Activated CD8-positive, alpha-beta T cell treated with anti-CD3 and anti-CD28 coated beads, Interleukin-2, amount 10 ng/mL, durations not matched to agents 7 days and 5 days (primary cell): ENCODE data around the gene CEACAM18. TPM values are rescaled to one million over a fixed set of nuclear protein-coding genes. Genes with fewer than 3 reads are reported as not detected.
"Not testable (repeated sequence)": the region's sequence is repeated elsewhere in the genome, so short reads cannot be mapped to it uniquely, and the experiment has no call there.

Experiments
- ATAC-seq: fragments of 150-1000 bp; cut with Tn5 transposase; one replicate; pipeline ENCODE4 v1.10.0; 2021; ENCODE audit warnings: moderate library complexity
- CTCF ChIA-PET: fragments of 350-600 bp; sonication (Branson Sonifier 250); formaldehyde crosslinking; loops from one replicate; lab custom pipeline; 2021; ENCODE audit warnings: antibody characterized with exemption; lab: Charles Lee
- POLR2A ChIA-PET: fragments of 350-600 bp; sonication (Branson Sonifier 250); formaldehyde crosslinking; loops from one replicate; lab custom pipeline; 2021; ENCODE audit warnings: antibody characterized with exemption; lab: Charles Lee
- DNase-seq: peaks from one replicate; pipeline ENCODE4 v3.0.0-alpha.2; 2020
- H3K27ac Mint-ChIP-seq: one replicate; pipeline ENCODE4 v1.8.0; 2021; ENCODE audit warnings: mild to moderate bottlenecking, mixed read lengths
- H3K27me3 Mint-ChIP-seq: one replicate; pipeline ENCODE4 v1.8.0; 2021; ENCODE audit warnings: low read depth, mixed read lengths
- H3K36me3 Mint-ChIP-seq: one replicate; pipeline ENCODE4 v1.8.0; 2021; ENCODE audit warnings: low read depth, mixed read lengths
- H3K4me1 Mint-ChIP-seq: one replicate; pipeline ENCODE4 v1.8.0; 2021; ENCODE audit warnings: low read depth, mixed read lengths
- H3K4me3 Mint-ChIP-seq: one replicate; pipeline ENCODE4 v1.8.0; 2021; ENCODE audit warnings: mild to moderate bottlenecking, mixed read lengths
- H3K9me3 Mint-ChIP-seq: one replicate; pipeline ENCODE4 v1.8.0; 2022; ENCODE audit warnings: mixed read lengths; ENCODE audit not compliant: insufficient read depth
- total RNA-seq, 2 experiments: library from RNA; stranded (reverse); gene quantifications; one replicate each; pipeline ENCODE4 v1.2.3, GENCODE V29; 2021

CEACAM18 gene
- total RNA-seq, 2 experiments from 2014 or later: not detected

DNA sequence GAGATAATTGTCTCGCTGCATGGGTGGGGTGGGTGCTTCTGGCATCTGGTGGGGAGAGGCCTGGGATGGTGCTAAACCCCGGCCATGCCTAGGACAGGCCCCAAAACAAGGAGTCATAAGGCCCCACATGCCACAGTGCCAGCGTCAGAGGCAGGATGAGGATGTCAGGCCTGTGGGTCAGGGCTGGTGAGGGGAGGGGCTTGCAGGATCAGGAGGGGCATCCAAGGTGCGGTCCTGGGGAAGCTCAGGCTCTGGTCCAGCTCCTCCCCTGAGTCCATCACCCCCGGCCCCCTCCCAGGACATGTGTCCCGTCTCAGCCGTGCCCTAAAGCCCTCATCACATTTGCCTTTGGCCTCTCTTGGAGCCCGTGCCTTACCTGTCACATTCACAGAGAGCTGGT, 22.6 kb downstream of the CEACAM18 start:
- POLR2A ChIA-PET, DNase-seq, H3K27me3 Mint-ChIP-seq, H3K36me3 Mint-ChIP-seq, H3K9me3 Mint-ChIP-seq: not testable (repeated sequence)
- H3K27ac Mint-ChIP-seq: peak overlapping the region; percentile 87
- CTCF ChIA-PET: interaction anchor here (1.2 to 1.6 kb wide), 2 partner anchors 13 to 15 kb away, joined by 3 read pairs; no protein-coding TSS in a partner anchor
- ATAC-seq: peak; percentile 50
- H3K4me1 Mint-ChIP-seq: peaks cover 35% of the 10 kb centered on the region
- H3K4me3 Mint-ChIP-seq: peak overlapping the region; percentile 56

DNA sequence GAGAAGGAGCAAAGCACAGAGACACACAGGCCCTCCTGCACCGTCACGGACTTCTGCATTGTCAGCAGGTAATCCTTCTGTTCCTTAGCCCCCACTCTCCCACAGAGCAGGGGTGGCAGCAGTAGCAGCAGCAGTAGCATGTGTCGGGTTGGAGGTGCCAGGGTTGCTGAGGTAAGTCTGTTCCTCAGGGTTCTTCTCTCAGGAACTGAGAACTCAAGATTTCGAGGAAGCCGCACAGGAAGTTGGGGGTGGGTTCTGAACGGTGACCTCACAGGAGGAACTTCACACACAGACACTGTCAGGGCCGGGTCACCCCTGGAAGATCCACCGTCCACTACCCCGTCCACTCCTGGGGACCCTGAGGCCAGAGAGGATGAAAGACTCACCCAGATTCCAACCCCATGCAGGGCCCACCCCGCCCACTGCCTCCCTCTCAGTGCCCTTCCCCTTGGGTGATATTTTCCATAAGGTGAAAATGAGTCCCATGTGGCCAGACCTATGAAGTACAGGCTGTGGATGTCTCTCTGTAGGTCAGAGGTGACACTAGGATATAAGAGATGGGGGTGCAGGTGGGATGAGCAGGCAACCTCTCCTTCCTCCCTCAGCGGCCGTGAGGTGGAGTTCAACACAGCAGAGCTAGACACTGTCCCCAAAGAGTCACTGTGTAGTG, 23.4 kb downstream of the CEACAM18 start, which contains the start of gene SIGLEC12:
TSS of gene SIGLEC12 (minus strand) at position 207 of the 670 bp plus-strand sequence. CDS start at position 140, 67 bp downstream.
- POLR2A ChIA-PET: no interaction called here
- peak within 1 kb of the TSS; percentile 56 for H3K4me3 Mint-ChIP-seq

DNA sequence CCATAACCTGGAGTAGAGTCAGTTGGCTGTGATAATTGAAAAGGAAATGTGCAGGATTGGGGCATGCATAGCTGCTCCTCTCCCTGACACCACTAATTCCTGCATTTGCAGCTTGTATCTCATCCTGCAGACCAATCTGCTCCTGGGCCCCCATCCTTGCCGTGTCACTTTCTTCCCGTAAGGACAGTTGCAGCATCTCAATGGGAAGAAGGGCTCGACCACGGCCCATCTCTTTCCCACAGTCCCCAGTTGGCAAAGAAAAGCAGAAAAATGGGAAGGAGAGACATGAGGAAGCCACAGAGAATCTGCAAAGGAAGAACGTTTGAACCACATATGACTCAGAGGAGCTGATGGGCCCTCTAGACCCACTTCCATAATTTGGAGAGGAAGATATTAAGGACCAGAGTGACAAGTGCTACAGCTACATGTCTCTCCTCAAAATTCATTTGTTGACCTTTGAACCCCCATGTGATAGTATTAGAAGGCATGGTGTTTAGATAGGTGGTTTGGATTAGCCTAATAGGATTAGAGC, 25.0 kb downstream of the CEACAM18 start:
- ChIA-PET CTCF (interaction anchor here (1.1 to 1.7 kb wide), 2 partner anchors 10 to 12 kb away, joined by 3 to 5 read pairs; no protein-coding TSS in a partner anchor), POLR2A (no interaction called here)
- peaks cover 4% of the 10 kb centered on the region for H3K27me3 Mint-ChIP-seq
- ATAC-seq (no peak), DNase-seq (no peak)
- no peak overlapping the region for H3K27ac Mint-ChIP-seq
- peaks cover 4% of the 10 kb centered on the region for H3K36me3 Mint-ChIP-seq
- no peak overlapping the region for H3K4me3 Mint-ChIP-seq
- peaks cover 35% of the 10 kb centered on the region for H3K4me1 Mint-ChIP-seq
- H3K9me3 Mint-ChIP-seq: no peaks in the 10 kb centered on the region

More for the DNA sequence above, 23.4 kb downstream of the CEACAM18 start, which contains the start of gene SIGLEC12:
- Mint-ChIP-seq H3K9me3 (no peaks in the 10 kb centered on the region), H3K4me1 (peaks cover 35% of the 10 kb centered on the region), H3K27ac (peak within 1 kb of the TSS; percentile 87), H3K27me3 (no peaks in the 10 kb centered on the region), H3K36me3 (peaks cover 4% of the 10 kb centered on the region)
- CTCF ChIA-PET: interaction anchor here (1.7 kb wide), 1 partner anchor 14 kb away, joined by 5 read pairs; no protein-coding TSS in a partner anchor
- ATAC-seq: peak; percentile 54
- peak; percentile 48 for DNase-seq

DNA sequence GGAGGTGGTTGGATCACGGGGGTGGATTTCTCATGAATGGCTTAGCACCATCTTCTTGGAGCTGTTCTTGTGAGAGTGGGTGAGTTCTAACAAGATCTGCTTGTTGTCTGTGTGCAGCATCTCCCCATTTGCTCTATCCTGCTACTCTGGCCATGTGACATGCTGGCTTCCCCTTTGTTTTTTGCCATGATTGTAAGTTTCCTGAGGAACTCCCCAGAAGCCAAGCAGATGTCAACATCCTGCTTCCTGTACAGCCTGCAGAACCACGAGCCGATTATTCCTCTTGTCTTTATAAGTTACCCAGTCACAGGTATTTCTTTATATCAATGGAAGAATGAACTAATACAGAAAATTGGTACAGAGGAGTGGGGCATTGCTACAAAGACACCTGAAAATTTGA, 25.6 kb downstream of the CEACAM18 start:
- POLR2A ChIA-PET: no interaction called here
- CTCF ChIA-PET: interaction anchor here (3.3 kb wide), 1 partner anchor 11 kb away, joined by 14 read pairs; no protein-coding TSS in a partner anchor
- DNase-seq (no peak), ATAC-seq (no peak)
- Mint-ChIP-seq H3K4me1 (peaks cover 35% of the 10 kb centered on the region), H3K27me3 (peaks cover 4% of the 10 kb centered on the region), H3K9me3 (no peaks in the 10 kb centered on the region), H3K36me3 (peaks cover 4% of the 10 kb centered on the region), H3K27ac (no peak overlapping the region), H3K4me3 (no peak overlapping the region)

DNA sequence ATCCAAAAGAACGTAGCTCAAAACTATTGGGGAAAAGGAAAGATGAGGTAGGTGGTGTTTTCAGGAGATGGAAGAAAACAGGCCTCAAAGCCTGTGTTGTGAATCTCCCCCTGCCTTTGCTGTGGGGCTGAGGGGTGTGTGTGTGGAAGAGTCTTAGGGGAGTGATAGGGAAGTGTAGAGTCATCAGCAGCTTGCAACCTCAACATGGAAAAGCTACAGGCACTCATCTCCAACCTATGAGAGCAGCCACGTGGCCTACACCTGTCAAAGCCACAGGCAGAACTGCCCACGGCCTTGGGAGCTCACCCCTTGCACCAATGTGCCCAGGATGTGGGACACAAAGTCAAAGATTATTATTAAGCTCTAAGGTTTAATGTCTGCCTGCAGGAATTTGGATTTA, 27.6 kb downstream of the CEACAM18 start:
- POLR2A ChIA-PET: no interaction called here
- no peak for ATAC-seq
- CTCF ChIA-PET: interaction anchor here (2.5 to 3.3 kb wide), 2 partner anchors 9 to 33 kb away, joined by 12 to 14 read pairs; no protein-coding TSS in a partner anchor
- peaks cover 28% of the 10 kb centered on the region for H3K4me1 Mint-ChIP-seq
- no peak overlapping the region for H3K27ac Mint-ChIP-seq
- H3K9me3 Mint-ChIP-seq: no peaks in the 10 kb centered on the region
- peaks cover 6% of the 10 kb centered on the region for H3K27me3 Mint-ChIP-seq
- peaks cover 4% of the 10 kb centered on the region for H3K36me3 Mint-ChIP-seq
- H3K4me3 Mint-ChIP-seq: no peak overlapping the region
- no peak for DNase-seq

DNA sequence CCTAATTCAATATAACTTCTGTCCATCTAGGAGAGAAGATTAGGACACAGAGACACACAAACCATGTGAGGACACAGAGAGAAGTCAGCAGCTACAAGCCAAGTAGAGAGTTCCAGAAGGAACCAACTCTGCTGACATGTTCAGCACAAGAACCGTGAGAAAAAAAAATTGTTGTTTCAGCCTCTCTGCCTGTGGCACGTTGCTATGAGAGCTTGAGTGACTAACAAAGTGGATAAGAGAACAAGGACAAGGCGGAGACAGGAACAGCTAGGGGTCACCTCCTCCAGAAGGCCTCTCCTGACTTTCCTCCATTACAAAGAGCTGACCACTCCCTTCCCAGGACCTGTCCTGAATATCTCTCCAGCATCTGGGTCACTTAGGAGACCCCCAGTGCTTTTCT, 28.9 kb downstream of the CEACAM18 start:
- Mint-ChIP-seq H3K27ac (no peak overlapping the region), H3K4me3 (no peak overlapping the region), H3K36me3 (peaks cover 4% of the 10 kb centered on the region), H3K4me1 (peaks cover 21% of the 10 kb centered on the region), H3K9me3 (no peaks in the 10 kb centered on the region), H3K27me3 (peaks cover 6% of the 10 kb centered on the region)
- ChIA-PET CTCF (interaction anchor here (1.1 to 3.3 kb wide), 4 partner anchors 8 to 150 kb away, joined by 3 to 14 read pairs (median 8); no protein-coding TSS in a partner anchor), POLR2A (interaction anchor here (0.5 kb wide), 1 partner anchor 12 kb away, joined by 4 read pairs; no protein-coding TSS in a partner anchor)
- no peak for DNase-seq
- no peak for ATAC-seq

DNA sequence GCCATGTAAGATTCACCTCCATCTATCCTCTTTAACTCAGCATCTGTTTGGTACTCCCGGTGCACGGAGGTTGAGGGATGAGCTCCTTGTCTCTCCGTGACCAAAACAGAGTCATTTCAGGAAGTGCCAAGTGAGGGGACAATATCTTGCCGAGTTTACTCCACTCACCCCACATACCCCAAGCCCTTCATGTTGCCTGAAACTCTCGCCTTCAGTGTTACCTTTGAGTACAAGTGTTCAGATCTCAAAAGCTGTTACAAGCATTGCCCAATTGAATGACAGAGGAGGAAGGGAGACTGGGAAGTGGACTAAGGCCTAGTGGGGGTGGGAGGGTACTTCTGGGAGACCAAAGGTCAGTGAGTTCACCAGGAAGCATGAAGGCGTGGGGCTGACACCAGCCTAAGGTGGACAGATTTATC, 29.3 kb downstream of the CEACAM18 start:
- CTCF ChIA-PET: interaction anchor here (1.1 to 2.5 kb wide), 3 partner anchors 10 to 149 kb away, joined by 3 to 12 read pairs (median 3); no protein-coding TSS in a partner anchor
- DNase-seq (no peak), ATAC-seq (no peak)
- Mint-ChIP-seq H3K27ac (no peak overlapping the region), H3K9me3 (no peaks in the 10 kb centered on the region), H3K4me3 (no peak overlapping the region), H3K4me1 (peaks cover 18% of the 10 kb centered on the region), H3K36me3 (peaks cover 4% of the 10 kb centered on the region), H3K27me3 (peaks cover 6% of the 10 kb centered on the region)
- POLR2A ChIA-PET: no interaction called here

DNA sequence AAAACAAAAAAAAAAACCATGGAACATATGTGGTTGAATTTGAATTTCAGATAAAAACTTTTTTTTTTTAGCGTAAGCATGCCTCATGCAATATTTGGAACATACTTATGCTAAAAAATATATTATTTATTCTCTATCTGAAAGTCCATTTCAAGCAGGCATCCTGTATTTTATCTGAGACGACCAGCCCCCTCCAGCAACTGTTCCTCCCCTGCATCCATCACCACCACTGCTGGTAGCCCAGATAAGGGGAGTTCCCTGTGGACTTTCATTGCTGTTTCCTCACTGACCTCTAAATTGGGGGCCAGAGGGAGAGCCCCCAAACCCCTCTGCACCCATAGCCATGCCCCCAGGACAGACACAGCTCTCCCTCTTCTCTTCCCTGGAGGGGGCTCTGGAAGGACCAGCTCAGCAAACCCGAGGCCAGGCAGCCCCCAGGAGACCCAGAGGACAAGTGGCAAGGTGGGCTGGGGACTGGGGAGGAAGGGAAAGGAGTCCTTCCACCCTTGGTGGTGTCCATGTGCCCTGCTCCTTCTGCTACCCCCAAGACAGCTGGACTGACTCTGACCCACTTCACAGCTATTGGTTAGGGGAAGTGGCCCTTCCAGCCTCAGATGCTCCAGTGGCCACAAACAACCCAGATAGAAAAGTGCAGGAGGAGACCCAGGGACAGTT, 29.9 kb downstream of the CEACAM18 start:
- Mint-ChIP-seq H3K27me3 (peaks cover 10% of the 10 kb centered on the region), H3K9me3 (no peaks in the 10 kb centered on the region), H3K4me1 (peaks cover 14% of the 10 kb centered on the region), H3K27ac (no peak overlapping the region), H3K36me3 (peaks cover 3% of the 10 kb centered on the region), H3K4me3 (no peak overlapping the region)
- ATAC-seq (no peak), DNase-seq (no peak)
- POLR2A ChIA-PET: no interaction called here
- CTCF ChIA-PET: interaction anchor here (2.5 kb wide), 1 partner anchor 35 kb away, joined by 12 read pairs; no protein-coding TSS in a partner anchor

DNA sequence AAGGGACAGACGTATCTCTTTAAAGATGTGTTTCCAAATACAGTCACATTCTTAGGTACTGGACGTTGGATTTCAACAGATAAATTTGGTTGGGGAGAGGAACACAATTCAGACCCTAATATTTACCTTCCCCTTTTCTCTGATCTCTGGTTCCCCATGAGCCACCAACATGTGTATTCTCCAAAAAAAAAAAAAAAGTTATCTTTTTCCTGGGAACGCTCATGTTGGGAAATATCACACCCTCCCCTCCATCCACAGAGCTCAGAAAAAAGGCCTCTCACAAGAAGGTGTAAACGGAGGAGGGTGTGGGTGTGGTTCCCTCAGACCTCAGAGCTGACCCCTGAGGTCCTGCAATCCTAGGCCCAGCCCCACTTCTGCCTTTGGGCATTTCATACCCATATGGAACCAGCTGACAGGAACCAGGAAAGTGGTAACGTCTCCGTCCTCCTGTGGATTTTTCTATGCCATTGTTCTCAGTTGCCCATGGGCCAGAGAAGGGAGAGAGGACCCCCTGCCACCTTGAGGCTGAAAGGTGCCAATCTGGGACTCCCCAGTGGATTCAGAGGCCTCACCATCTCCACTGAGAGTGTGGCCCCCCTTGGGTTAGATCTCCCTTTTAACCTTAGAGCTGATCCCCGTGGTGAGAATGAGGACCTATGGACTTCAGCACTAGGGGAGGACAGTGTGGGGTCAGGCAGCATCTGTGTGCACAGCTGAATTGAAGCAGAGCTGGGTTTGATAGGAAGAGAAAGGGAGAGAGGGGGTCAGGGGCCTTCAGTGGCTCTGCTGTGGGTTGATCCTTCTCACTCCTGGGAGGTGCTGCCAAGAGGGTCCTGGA, 31.7 kb downstream of the CEACAM18 start:
- ChIA-PET CTCF (interaction anchor here (1.2 to 1.6 kb wide), 4 partner anchors 37 to 151 kb away, joined by 3 to 4 read pairs (median 4); no protein-coding TSS in a partner anchor), POLR2A (no interaction called here)
- peaks cover 18% of the 10 kb centered on the region for H3K27me3 Mint-ChIP-seq
- no peak overlapping the region for H3K4me3 Mint-ChIP-seq
- H3K4me1 Mint-ChIP-seq: peaks cover 6% of the 10 kb centered on the region
- ATAC-seq (no peak), DNase-seq (no peak)
- no peaks in the 10 kb centered on the region for H3K36me3 Mint-ChIP-seq
- no peak overlapping the region for H3K27ac Mint-ChIP-seq
- no peaks in the 10 kb centered on the region for H3K9me3 Mint-ChIP-seq

DNA sequence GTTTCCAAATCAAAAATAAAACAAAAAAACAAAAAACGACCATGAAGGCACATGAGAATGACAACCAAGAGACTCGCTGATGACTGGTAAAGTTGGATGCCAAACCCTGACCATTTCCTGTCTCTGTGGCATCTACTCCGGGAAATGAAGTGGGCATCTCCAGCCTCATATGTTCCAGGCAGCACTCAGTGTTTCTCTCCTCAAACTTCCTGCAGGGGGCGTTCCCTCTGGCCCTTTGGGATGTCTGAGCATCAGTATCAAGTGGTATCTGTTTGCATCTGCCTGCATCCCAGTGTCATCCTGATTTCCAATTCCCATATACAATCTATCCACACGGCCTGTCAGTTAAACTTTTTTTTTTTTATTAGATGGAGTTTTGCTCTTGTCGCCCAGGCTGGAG, 33.0 kb downstream of the CEACAM18 start:
- Mint-ChIP-seq H3K27ac (no peak overlapping the region), H3K27me3 (peaks cover 18% of the 10 kb centered on the region), H3K36me3 (no peaks in the 10 kb centered on the region), H3K4me3 (no peak overlapping the region), H3K4me1 (peaks cover 6% of the 10 kb centered on the region), H3K9me3 (no peaks in the 10 kb centered on the region)
- ATAC-seq (no peak), DNase-seq (no peak)
- ChIA-PET CTCF (interaction anchor here (0.8 to 1.6 kb wide), 2 partner anchors 38 to 90 kb away, joined by 3 to 4 read pairs; no protein-coding TSS in a partner anchor), POLR2A (no interaction called here)

DNA sequence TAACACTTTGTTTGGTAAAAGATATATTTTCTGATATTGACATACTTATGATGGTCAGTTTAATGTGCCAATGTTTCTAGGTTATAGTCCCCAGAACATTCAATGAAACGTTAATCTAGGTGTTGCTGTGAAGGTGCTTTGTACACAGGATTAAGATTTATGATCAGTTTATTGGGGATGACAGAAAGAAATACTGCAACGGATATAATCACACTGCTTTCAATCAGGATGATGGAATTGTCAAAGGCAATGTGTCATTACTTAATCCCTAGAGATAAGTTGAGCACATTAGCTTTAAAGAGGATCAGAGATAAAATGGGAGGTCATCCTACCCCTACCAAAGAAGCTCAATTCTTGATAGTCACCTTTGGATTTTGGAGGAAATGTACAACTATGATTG, 35.6 kb downstream of the CEACAM18 start:
- ATAC-seq: no peak
- Mint-ChIP-seq H3K9me3 (no peaks in the 10 kb centered on the region), H3K4me1 (peaks cover 6% of the 10 kb centered on the region), H3K27ac (no peak overlapping the region), H3K4me3 (no peak overlapping the region), H3K27me3 (peaks cover 20% of the 10 kb centered on the region), H3K36me3 (no peaks in the 10 kb centered on the region)
- ChIA-PET CTCF (interaction anchor here (0.6 to 4.6 kb wide), 13 partner anchors 9 to 146 kb away, joined by 3 to 53 read pairs (median 5); no protein-coding TSS in a partner anchor), POLR2A (no interaction called here)
- DNase-seq: no peak
